OCI-LY1 (cell line): Measurements from ENCODE around the gene LMO3.

Experiments
- H2AFZ ChIP-seq: fragments of 200-600 bp; sonication (generic), shearing (Covaris generic); 2 replicates; pipeline ENCODE4 v1.6.0; 2014; ENCODE audit warnings: antibody characterized with exemption, mild to moderate bottlenecking, low read length
- H3F3A ChIP-seq: fragments of 200-600 bp; sonication (generic), shearing (Covaris generic); 2 replicates; pipeline ENCODE4 v1.6.0; 2014; ENCODE audit warnings: mild to moderate bottlenecking, antibody characterized with exemption, low read length, moderate library complexity; ENCODE audit not compliant: insufficient read depth
- H3K27ac ChIP-seq: fragments of 200-600 bp; sonication (generic); 2 replicates; pipeline ENCODE4 v1.5.1; 2014; ENCODE audit warnings: low read length, mixed run types, mild to moderate bottlenecking, low read depth; ENCODE audit not compliant: poor library complexity, severe bottlenecking
- H3K27me3 ChIP-seq: fragments of 200-600 bp; sonication (generic); 2 replicates; pipeline ENCODE4 v1.6.0; 2014; ENCODE audit warnings: antibody characterized with exemption, mild to moderate bottlenecking, low read length, moderate library complexity; ENCODE audit not compliant: insufficient read depth
- H3K36me3 ChIP-seq: fragments of 200-600 bp; sonication (generic); 2 replicates; pipeline ENCODE4 v1.6.1; 2014; ENCODE audit warnings: mild to moderate bottlenecking, antibody characterized with exemption, low read length, moderate library complexity, mixed read lengths; ENCODE audit not compliant: insufficient read depth
- H3K4me1 ChIP-seq: fragments of 200-600 bp; sonication (generic); 2 replicates; pipeline ENCODE4 v1.5.1; 2014; ENCODE audit warnings: mild to moderate bottlenecking, low read length, moderate library complexity; ENCODE audit not compliant: insufficient read depth, severe bottlenecking
- H3K4me2 ChIP-seq: fragments of 200-600 bp; sonication (generic), shearing (Covaris generic); 2 replicates; pipeline ENCODE4 v1.6.1; 2014; ENCODE audit warnings: low read length
- H3K4me3 ChIP-seq: fragments of 200-600 bp; sonication (generic); 2 replicates; pipeline ENCODE4 v1.5.1; 2014; ENCODE audit warnings: low read length, low read depth, mild to moderate bottlenecking, mixed read lengths; ENCODE audit not compliant: poor library complexity, severe bottlenecking
- H3K79me2 ChIP-seq: fragments of 200-600 bp; shearing (Covaris generic); 2 replicates; pipeline ENCODE4 v1.6.1; 2016; ENCODE audit warnings: mixed run types, low read length, mixed read lengths; ENCODE audit not compliant: insufficient read depth
- H3K9ac ChIP-seq: fragments of 200-600 bp; sonication (generic), shearing (Covaris generic); 2 replicates; pipeline ENCODE4 v1.6.1; 2014; ENCODE audit warnings: mild to moderate bottlenecking, low read length, mixed read lengths
- H3K9me2 ChIP-seq: fragments of 200-600 bp; sonication (generic), shearing (Covaris generic); 2 replicates; pipeline ENCODE4 v1.6.1; 2014; ENCODE audit warnings: low read depth, mild to moderate bottlenecking, low read length, mixed read lengths
- H3K9me3 ChIP-seq: fragments of 200-600 bp; shearing (Covaris generic); 2 replicates; pipeline ENCODE4 v1.6.1; 2014; ENCODE audit warnings: low read length, mixed read lengths
- H4K20me1 ChIP-seq: fragments of 200-600 bp; sonication (generic), shearing (Covaris generic); 2 replicates; pipeline ENCODE4 v1.6.0; 2016; ENCODE audit warnings: mild to moderate bottlenecking, low read length; ENCODE audit not compliant: insufficient read depth
- EZH2 ChIP-seq: fragments of 200-600 bp; sonication (generic), shearing (Covaris generic); IDR thresholded peaks from 2 replicates; pipeline ENCODE4 v1.8.0; 2017; ENCODE audit warnings: borderline replicate concordance, mixed run types, mild to moderate bottlenecking, antibody characterized with exemption, low read length, moderate library complexity, mixed read lengths
- TF ChIP-seq, protein P1 (sequence below): fragments of 200-600 bp; sonication (generic), shearing (Covaris generic); IDR thresholded peaks from 2 replicates; pipeline ENCODE4 v1.5.1; 2017; ENCODE audit warnings: mild to moderate bottlenecking, antibody characterized with exemption, low read length, moderate library complexity, mixed read lengths

The LMO3 gene

DNA sequence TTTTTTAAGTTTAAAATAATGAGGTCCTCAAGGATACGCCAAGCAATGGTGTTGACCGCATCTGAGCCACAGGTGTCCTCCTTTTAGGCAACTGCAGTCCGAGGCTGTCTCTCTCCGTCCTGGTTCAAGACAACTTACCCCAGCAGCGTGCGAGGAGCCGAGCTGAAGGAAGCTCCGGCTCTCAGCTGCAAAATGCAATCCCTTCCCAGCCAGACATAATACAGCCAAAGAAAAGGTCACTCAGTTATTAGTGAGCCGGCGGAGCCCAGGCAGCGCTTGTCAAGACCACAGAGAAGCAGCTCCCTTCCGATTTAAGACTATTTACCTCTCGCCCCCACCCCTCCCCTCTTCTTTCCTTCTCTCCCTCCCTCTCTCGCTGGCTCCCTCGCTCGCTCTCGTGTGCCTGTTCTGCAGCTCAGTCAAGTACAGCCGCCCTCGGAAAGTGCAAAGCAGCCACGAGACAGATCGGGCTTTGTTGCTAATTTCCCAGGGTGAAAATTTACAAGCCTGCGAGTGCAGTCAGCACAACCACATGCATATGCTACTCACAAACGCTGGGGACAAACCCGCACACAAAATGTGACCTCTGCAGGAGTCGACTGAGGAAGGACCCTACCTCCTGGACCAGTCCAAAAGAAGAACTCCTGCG, 363 bp upstream of the LMO3 start:
- TF ChIP-seq EZH2 = no peak
- TF ChIP-seq, protein P1, sequence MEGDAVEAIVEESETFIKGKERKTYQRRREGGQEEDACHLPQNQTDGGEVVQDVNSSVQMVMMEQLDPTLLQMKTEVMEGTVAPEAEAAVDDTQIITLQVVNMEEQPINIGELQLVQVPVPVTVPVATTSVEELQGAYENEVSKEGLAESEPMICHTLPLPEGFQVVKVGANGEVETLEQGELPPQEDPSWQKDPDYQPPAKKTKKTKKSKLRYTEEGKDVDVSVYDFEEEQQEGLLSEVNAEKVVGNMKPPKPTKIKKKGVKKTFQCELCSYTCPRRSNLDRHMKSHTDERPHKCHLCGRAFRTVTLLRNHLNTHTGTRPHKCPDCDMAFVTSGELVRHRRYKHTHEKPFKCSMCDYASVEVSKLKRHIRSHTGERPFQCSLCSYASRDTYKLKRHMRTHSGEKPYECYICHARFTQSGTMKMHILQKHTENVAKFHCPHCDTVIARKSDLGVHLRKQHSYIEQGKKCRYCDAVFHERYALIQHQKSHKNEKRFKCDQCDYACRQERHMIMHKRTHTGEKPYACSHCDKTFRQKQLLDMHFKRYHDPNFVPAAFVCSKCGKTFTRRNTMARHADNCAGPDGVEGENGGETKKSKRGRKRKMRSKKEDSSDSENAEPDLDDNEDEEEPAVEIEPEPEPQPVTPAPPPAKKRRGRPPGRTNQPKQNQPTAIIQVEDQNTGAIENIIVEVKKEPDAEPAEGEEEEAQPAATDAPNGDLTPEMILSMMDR = no peak
- H3K9ac ChIP-seq = peak overlapping the region; percentile 41; the same call in 1 of the 2 replicates
- no peaks in the 10 kb centered on the region for H4K20me1 ChIP-seq
- no peaks in the 10 kb centered on the region for H3K36me3 ChIP-seq
- no peaks in the 10 kb centered on the region for H3K9me3 ChIP-seq
- H3K4me1 ChIP-seq = peaks cover 23% of the 10 kb centered on the region
- H3K9me2 ChIP-seq = no peaks in the 10 kb centered on the region
- H3K27ac ChIP-seq = peak overlapping the region; percentile 56
- no peaks in the 10 kb centered on the region for H3F3A ChIP-seq
- H2AFZ ChIP-seq = no peak overlapping the region
- peak overlapping the region; percentile 54 for H3K4me3 ChIP-seq
- H3K27me3 ChIP-seq = no peaks in the 10 kb centered on the region
- H3K79me2 ChIP-seq = no peaks in the 10 kb centered on the region
- peak overlapping the region; percentile 40; the same call in 1 of the 2 replicates for H3K4me2 ChIP-seq

DNA sequence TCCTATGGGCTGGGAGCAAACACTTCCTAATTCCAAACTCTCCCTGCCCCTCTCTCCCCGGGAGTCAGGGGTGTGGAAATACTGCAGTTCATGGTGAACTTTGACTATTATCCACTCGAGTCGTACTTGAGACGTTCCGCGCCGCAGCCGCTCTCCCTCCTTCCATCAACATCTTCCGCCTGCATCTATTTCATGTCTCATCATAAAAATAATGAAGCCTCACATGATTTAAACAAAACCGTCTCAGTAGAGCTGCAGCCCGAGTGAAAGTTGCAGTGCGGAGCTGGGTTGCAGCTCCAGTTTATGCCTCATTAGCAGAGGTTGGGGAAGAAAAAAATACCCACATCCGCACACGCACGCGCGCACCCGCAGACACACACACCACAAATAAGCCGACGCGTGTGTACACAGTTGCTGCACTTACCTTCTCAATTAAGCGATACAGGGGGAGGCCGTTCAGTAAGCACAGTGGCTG, 283 bp downstream of the LMO3 start:
- Histone ChIP-seq H3K27me3 (no peaks in the 10 kb centered on the region), H3K9me2 (no peaks in the 10 kb centered on the region), H3K36me3 (no peaks in the 10 kb centered on the region), H2AFZ (no peak overlapping the region), H3K9ac (no peak overlapping the region; the same call in 1 of the 2 replicates), H3F3A (no peaks in the 10 kb centered on the region), H3K4me1 (peaks cover 16% of the 10 kb centered on the region), H3K9me3 (no peaks in the 10 kb centered on the region), H3K79me2 (no peaks in the 10 kb centered on the region), H3K4me2 (peak overlapping the region; percentile 33; the same call in 1 of the 2 replicates), H4K20me1 (no peaks in the 10 kb centered on the region), H3K27ac (peak overlapping the region; percentile 56), H3K4me3 (peak overlapping the region; percentile 54)
- TF ChIP-seq EZH2 = no peak
- TF ChIP-seq, protein P1 = no peak

DNA sequence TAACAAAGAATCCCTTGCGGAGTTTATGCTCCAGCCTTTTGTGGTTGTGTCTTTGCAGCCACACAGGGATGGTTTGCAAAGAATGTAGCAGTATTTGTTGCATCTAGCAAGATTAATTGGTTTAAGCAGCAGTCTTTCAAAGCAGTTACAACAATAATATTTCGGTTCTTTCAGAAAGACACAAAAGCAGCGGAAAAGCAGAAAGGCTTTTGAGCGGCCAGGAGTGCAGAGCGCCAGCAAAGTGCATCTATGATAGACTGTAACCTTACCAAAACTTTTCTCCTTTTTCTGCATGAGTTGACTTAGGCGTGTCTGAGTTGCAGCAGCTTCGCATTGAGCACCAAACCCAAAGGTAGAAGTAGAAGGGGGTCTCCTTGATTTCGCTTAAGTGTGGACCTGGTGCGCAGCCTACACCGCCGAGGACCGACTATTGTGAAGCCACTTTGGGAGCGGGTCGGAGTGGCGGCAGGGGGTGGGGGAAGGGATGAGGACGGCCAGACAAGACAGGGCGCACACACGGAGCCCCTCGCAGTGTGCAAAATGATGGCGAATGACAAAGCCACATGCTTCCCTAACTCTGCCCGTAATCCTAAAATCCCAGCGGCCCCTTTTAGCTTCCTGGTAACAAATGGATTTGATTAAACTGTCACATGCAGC, 1.2 kb downstream of the LMO3 start:
- Histone ChIP-seq H3K4me2 (no peak overlapping the region; the same call in 1 of the 2 replicates), H3F3A (no peaks in the 10 kb centered on the region), H3K27me3 (no peaks in the 10 kb centered on the region), H3K27ac (peak overlapping the region; percentile 13), H3K4me3 (peak overlapping the region; percentile 54), H3K9me2 (no peaks in the 10 kb centered on the region), H2AFZ (no peak overlapping the region), H3K9ac (no peak overlapping the region; the same call in 1 of the 2 replicates), H3K36me3 (no peaks in the 10 kb centered on the region), H3K4me1 (peaks cover 7% of the 10 kb centered on the region), H4K20me1 (no peaks in the 10 kb centered on the region), H3K9me3 (no peaks in the 10 kb centered on the region), H3K79me2 (no peaks in the 10 kb centered on the region)
- TF ChIP-seq, protein P1 = no peak
- no peak for TF ChIP-seq EZH2
